Glutamatergic neuron (in vitro differentiated cells): ENCODE results near the gene VPS33B. TPM values are rescaled to one million over a fixed set of nuclear protein-coding genes. Genes with fewer than 3 reads are reported as not detected.

Experiments used
- DNase-seq: peaks from one replicate; pipeline ENCODE4 v3.0.0; 2022
- H3K27ac Mint-ChIP-seq: one replicate; pipeline ENCODE4 v1.8.0; 2020; ENCODE audit warnings: mild to moderate bottlenecking, mixed read lengths, inconsistent platforms; ENCODE audit not compliant: unreplicated experiment
- H3K27me3 Mint-ChIP-seq: one replicate; pipeline ENCODE4 v1.8.0; 2020; ENCODE audit warnings: mild to moderate bottlenecking, moderate library complexity, mixed read lengths, inconsistent platforms; ENCODE audit not compliant: unreplicated experiment
- H3K36me3 Mint-ChIP-seq: one replicate; pipeline ENCODE4 v1.8.0; 2020; ENCODE audit warnings: mild to moderate bottlenecking, mixed read lengths, inconsistent platforms; ENCODE audit not compliant: unreplicated experiment
- H3K4me1 Mint-ChIP-seq: one replicate; pipeline ENCODE4 v1.8.0; 2020; ENCODE audit warnings: mild to moderate bottlenecking, low read depth, mixed read lengths, inconsistent platforms; ENCODE audit not compliant: unreplicated experiment
- H3K4me3 Mint-ChIP-seq: one replicate; pipeline ENCODE4 v1.8.0; 2020; ENCODE audit warnings: mild to moderate bottlenecking, mixed read lengths, inconsistent platforms; ENCODE audit not compliant: unreplicated experiment
- H3K9me3 Mint-ChIP-seq: one replicate; pipeline ENCODE4 v1.8.0; 2020; ENCODE audit warnings: mild to moderate bottlenecking, moderate library complexity, mixed read lengths, inconsistent platforms; ENCODE audit not compliant: unreplicated experiment
- CTCF ChIP-seq: fragments of 200-600 bp; sonication (generic); IDR thresholded peaks from one replicate; pipeline ENCODE4 v1.5.0; 2021; ENCODE audit not compliant: partially characterized antibody, unreplicated experiment
- total RNA-seq: library from RNA; stranded (reverse); fragmentation: NEBNext Ultra II Directional; extraction: Animal tissue kit (Norgen Biotek cat#: 25700); gene quantifications from one replicate; pipeline ENCODE4 v1.2.1, GENCODE V29; 2021; ENCODE audit not compliant: unreplicated experiment

Gene VPS33B
- total RNA-seq, 1 donor from 2014 or later = 31.7 TPM

- H3K36me3 Mint-ChIP-seq = no peaks in the 10 kb centered on the region
- DNase-seq = no peak
These were observed 50.3 kb downstream of the VPS33B start for GRCh38 chr15:90972133-90972532.

GRCh38 chr15:90970274-90970673 lies 52.1 kb downstream of the VPS33B start:
- TF ChIP-seq CTCF = no peak
- Mint-ChIP-seq H3K36me3 (no peaks in the 10 kb centered on the region), H3K4me3 (no peak overlapping the region), H3K9me3 (peaks cover 2% of the 10 kb centered on the region), H3K27me3 (no peaks in the 10 kb centered on the region), H3K4me1 (no peaks in the 10 kb centered on the region), H3K27ac (no peak overlapping the region)
- DNase-seq = no peak

More at GRCh38 chr15:90972133-90972532, 50.3 kb downstream of the VPS33B start:
- no peak overlapping the region for H3K4me3 Mint-ChIP-seq
- peaks cover 3% of the 10 kb centered on the region for H3K9me3 Mint-ChIP-seq
- H3K4me1 Mint-ChIP-seq = no peaks in the 10 kb centered on the region
- no peak overlapping the region for H3K27ac Mint-ChIP-seq
- no peak for TF ChIP-seq CTCF
- no peaks in the 10 kb centered on the region for H3K27me3 Mint-ChIP-seq

GRCh38 chr15:90968434-90968833 lies 54.0 kb downstream of the VPS33B start:
- Mint-ChIP-seq H3K27me3 (no peaks in the 10 kb centered on the region), H3K9me3 (no peaks in the 10 kb centered on the region), H3K4me1 (no peaks in the 10 kb centered on the region), H3K4me3 (no peak overlapping the region), H3K36me3 (no peaks in the 10 kb centered on the region), H3K27ac (no peak overlapping the region)
- no peak for DNase-seq
- TF ChIP-seq CTCF = no peak

GRCh38 chr15:90967206-90967605 lies 55.2 kb downstream of the VPS33B start:
- no peak for TF ChIP-seq CTCF
- Mint-ChIP-seq H3K27me3 (no peaks in the 10 kb centered on the region), H3K36me3 (no peaks in the 10 kb centered on the region), H3K27ac (no peak overlapping the region), H3K4me3 (no peak overlapping the region), H3K9me3 (no peaks in the 10 kb centered on the region), H3K4me1 (no peaks in the 10 kb centered on the region)
- DNase-seq = no peak

- Mint-ChIP-seq H3K36me3 (no peaks in the 10 kb centered on the region), H3K4me1 (no peaks in the 10 kb centered on the region), H3K27me3 (no peaks in the 10 kb centered on the region), H3K4me3 (no peak overlapping the region), H3K9me3 (no peaks in the 10 kb centered on the region), H3K27ac (no peak overlapping the region)
- DNase-seq = no peak
- no peak for TF ChIP-seq CTCF
These were observed 56.1 kb downstream of the VPS33B start for GRCh38 chr15:90966262-90966661.
